MCF 10A (cell line): ENCODE data around the gene FAM193B. TPM values are rescaled to one million over a fixed set of nuclear protein-coding genes. Genes with fewer than 3 reads are reported as not detected.
A peak's percentile ranks its signal among the peaks of the same experiment; 100 is the strongest.

Experiments used
- Bru-seq: library from RNA; stranded (reverse); fragments of 400-500 nt; gene quantifications from one replicate; lab custom pipeline; 2021; lab: Mats Ljungman, UMichigan
- BruChase-seq, 2 experiments: library from RNA; stranded (reverse); fragments of 400-500 nt; gene quantifications; one replicate each; lab custom pipeline; 2021; lab: Mats Ljungman, UMichigan
- BruUV-seq: library from RNA; stranded (reverse); fragments of 400-500 nt; replicated peaks from 2 replicates; lab custom pipeline; 2021; lab: Mats Ljungman, UMichigan
- CTCF ChIA-PET: fragments of 300-600 bp; sonication (Branson Sonifier 250); formaldehyde crosslinking; extraction: SDS; loops from one replicate; lab custom pipeline; 2021; ENCODE audit warnings: antibody characterized with exemption, inconsistent platforms; lab: Yijun Ruan, JAX
- POLR2A ChIA-PET: fragments of 300-600, 350-650 bp; sonication (Branson Sonifier 250); formaldehyde crosslinking; extraction: SDS; loops from one replicate; lab custom pipeline; 2020; ENCODE audit warnings: antibody characterized with exemption, inconsistent platforms; lab: Yijun Ruan, JAX
- DNase-seq: peaks from one replicate; pipeline ENCODE4 v3.0.0-alpha.2; 2018; ENCODE audit not compliant: unreplicated experiment
- H3K27ac Mint-ChIP-seq: one replicate; pipeline ENCODE4 v1.8.0; 2022; ENCODE audit warnings: mild to moderate bottlenecking, low read depth, mixed read lengths; ENCODE audit not compliant: unreplicated experiment
- H3K27me3 Mint-ChIP-seq: one replicate; pipeline ENCODE4 v1.8.0; 2022; ENCODE audit warnings: mixed read lengths; ENCODE audit not compliant: insufficient read depth, unreplicated experiment
- H3K36me3 Mint-ChIP-seq: one replicate; pipeline ENCODE4 v1.8.0; 2022; ENCODE audit warnings: mild to moderate bottlenecking, moderate library complexity, mixed read lengths; ENCODE audit not compliant: insufficient read depth, unreplicated experiment
- H3K4me1 Mint-ChIP-seq: one replicate; pipeline ENCODE4 v1.8.0; 2022; ENCODE audit warnings: mixed read lengths; ENCODE audit not compliant: insufficient read depth, unreplicated experiment
- H3K4me3 Mint-ChIP-seq: one replicate; pipeline ENCODE4 v1.8.0; 2022; ENCODE audit warnings: mild to moderate bottlenecking, moderate library complexity, mixed read lengths; ENCODE audit not compliant: unreplicated experiment
- H3K9me3 Mint-ChIP-seq: one replicate; pipeline ENCODE4 v1.8.0; 2022; ENCODE audit warnings: mixed read lengths; ENCODE audit not compliant: unreplicated experiment
- intact Hi-C: fragments of 100-400 bp; cut with micrococcal nuclease; formaldehyde crosslinking; loops from 2 replicates; pipeline ENCODE4 v1.14.1; 2022
- long read RNA-seq: library from polyadenylated mRNA; stranded (forward); transcript quantifications from one replicate; pipeline ENCODE4 v2.0.0, GENCODE V29; 2022
- total RNA-seq: library from RNA; stranded (reverse); gene quantifications from 2 replicates; pipeline ENCODE4 v1.2.3, GENCODE V29; 2022
- TF ChIP-seq, protein P1 (sequence below): fragments of 200-600 bp; IDR thresholded peaks from one replicate; pipeline ENCODE4 v1.8.0; 2022; ENCODE audit warnings: antibody characterized with exemption, mild to moderate bottlenecking; ENCODE audit not compliant: unreplicated experiment

FAM193B gene
- 73.5 and 80.4 TPM in 2 replicates for total RNA-seq
- Bru-seq, nascent RNA: percentile 81 among the genes with signal in this experiment
- BruChase-seq, experiment 1, labeled RNA remaining after a 6-hour chase: percentile 76 among the genes with signal in this experiment
- percentile 88 among the genes with signal in this experiment for BruChase-seq, experiment 2, labeled RNA remaining after a 2-hour chase
- long read RNA-seq, partial matches to known transcripts: 12 of 58 reads
- long read RNA-seq, other reads (novel, unspliced or antisense): 44 of 58 reads

DNA sequence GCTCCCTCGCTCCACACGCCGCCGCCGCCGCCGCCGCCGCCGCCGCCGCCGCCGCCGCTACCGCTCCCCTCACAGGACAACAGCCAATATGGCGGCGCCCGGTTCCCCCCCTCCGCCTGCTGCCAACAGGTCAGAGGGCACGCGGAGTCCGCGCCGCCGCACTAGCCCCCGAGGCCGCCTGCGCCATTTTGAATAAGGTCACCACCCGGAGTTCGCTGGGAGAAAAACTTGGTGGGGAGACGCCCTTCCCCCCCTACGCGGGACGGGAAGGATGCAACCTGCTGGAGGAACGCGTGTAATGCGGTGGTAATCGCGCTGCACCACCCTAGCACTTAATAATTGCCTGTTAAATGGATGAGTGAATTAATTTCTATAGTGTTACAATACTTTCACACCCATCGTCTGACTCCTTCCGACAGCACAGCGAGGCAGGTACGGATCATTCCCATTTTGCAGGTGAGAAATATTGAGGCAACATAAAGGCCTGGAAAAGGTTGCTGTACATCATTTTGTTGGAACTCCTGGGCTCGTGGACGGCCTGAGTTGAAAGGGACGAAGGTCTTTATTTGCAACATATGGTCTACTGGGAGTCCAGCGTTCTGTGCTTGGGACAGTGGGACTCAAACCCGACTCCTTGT, at the start of gene FAM193B:
Gene FAM193B, minus strand, starts transcription at position 90 of the 638 bp plus-strand sequence. CDS start 105 bp downstream, outside the sequence.
- no TSS peak for BruUV-seq
- TF ChIP-seq, protein P1, sequence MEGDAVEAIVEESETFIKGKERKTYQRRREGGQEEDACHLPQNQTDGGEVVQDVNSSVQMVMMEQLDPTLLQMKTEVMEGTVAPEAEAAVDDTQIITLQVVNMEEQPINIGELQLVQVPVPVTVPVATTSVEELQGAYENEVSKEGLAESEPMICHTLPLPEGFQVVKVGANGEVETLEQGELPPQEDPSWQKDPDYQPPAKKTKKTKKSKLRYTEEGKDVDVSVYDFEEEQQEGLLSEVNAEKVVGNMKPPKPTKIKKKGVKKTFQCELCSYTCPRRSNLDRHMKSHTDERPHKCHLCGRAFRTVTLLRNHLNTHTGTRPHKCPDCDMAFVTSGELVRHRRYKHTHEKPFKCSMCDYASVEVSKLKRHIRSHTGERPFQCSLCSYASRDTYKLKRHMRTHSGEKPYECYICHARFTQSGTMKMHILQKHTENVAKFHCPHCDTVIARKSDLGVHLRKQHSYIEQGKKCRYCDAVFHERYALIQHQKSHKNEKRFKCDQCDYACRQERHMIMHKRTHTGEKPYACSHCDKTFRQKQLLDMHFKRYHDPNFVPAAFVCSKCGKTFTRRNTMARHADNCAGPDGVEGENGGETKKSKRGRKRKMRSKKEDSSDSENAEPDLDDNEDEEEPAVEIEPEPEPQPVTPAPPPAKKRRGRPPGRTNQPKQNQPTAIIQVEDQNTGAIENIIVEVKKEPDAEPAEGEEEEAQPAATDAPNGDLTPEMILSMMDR: no peak
- H3K4me1 Mint-ChIP-seq: peaks cover 22% of the 10 kb centered on the region
- peak within 1 kb of the TSS; percentile 84 for H3K4me3 Mint-ChIP-seq
- intact Hi-C loops: loop anchor here (1.0 to 2.0 kb wide), 2 partner anchors 8 to 38 kb away; partner anchors contain the start of gene DDX41
- H3K9me3 Mint-ChIP-seq: no peaks in the 10 kb centered on the region
- peak within 1 kb of the TSS; percentile 63 for H3K27ac Mint-ChIP-seq
- peaks cover 32% of the 10 kb centered on the region for H3K36me3 Mint-ChIP-seq
- DNase-seq: peak; percentile 95
- no peaks in the 10 kb centered on the region for H3K27me3 Mint-ChIP-seq
- CTCF ChIA-PET: no interaction called here
- POLR2A ChIA-PET: interaction anchor here (0.7 to 2.3 kb wide), 6 partner anchors 10 to 45 kb away, joined by 3 to 16 read pairs (median 8); partner anchors contain the start of genes B4GALT7 and TMED9

DNA sequence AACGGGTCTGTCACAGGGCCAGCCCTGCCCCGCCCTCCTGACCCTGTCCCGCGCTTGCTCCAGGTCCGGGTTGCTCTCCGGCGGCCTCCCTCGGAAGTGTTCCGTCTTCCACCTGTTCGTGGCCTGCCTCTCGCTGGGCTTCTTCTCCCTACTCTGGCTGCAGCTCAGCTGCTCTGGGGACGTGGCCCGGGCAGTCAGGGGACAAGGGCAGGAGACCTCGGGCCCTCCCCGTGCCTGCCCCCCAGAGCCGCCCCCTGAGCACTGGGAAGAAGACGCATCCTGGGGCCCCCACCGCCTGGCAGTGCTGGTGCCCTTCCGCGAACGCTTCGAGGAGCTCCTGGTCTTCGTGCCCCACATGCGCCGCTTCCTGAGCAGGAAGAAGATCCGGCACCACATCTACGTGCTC, 49.8 kb upstream of the FAM193B start:
- peaks cover 25% of the 10 kb centered on the region for H3K4me1 Mint-ChIP-seq
- no TSS peak for BruUV-seq
- no peak overlapping the region for H3K4me3 Mint-ChIP-seq
- intact Hi-C loops: loop anchor here (10.0 kb wide), 1 partner anchor 561 kb away; no protein-coding TSS in a partner anchor
- peaks cover 30% of the 10 kb centered on the region for H3K36me3 Mint-ChIP-seq
- POLR2A ChIA-PET: no interaction called here
- TF ChIP-seq, protein P1: no peak
- DNase-seq: no peak
- H3K27ac Mint-ChIP-seq: no peak overlapping the region
- CTCF ChIA-PET: interaction anchor here (0.8 to 1.0 kb wide), 2 partner anchors 15 to 43 kb away, joined by 3 read pairs; no protein-coding TSS in a partner anchor
- H3K27me3 Mint-ChIP-seq: no peaks in the 10 kb centered on the region
- H3K9me3 Mint-ChIP-seq: no peaks in the 10 kb centered on the region

DNA sequence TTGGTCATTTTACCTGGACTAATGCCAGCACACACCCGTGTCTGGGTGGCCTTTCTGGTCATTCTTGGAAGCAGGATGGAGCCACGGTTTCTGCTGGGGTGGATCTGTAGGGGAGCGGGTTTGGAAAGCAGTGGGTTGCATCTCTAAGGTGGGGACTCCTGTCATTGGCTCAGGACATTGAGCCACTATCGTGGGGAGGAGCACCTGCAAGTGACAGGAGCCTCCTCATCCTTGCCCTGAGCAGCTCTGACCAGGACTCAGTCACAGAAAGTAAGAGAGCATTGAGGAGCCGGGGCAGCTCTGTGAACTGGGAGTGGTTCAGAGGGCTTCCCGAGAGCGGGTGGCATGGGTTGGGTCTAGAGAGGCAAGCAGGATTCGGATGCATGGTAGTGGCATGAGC, 49.3 kb upstream of the FAM193B start:
- no TSS peak for BruUV-seq
- no peaks in the 10 kb centered on the region for H3K27me3 Mint-ChIP-seq
- no peak overlapping the region for H3K4me3 Mint-ChIP-seq
- ChIA-PET POLR2A (interaction anchor here (1.7 kb wide), 1 partner anchor 8 kb away, joined by 6 read pairs; no protein-coding TSS in a partner anchor), CTCF (interaction anchor here (0.7 to 1.1 kb wide), 3 partner anchors 60 to 559 kb away, joined by 3 to 6 read pairs (median 4); no protein-coding TSS in a partner anchor)
- intact Hi-C loops: loop anchor here (10.0 kb wide), 1 partner anchor 561 kb away; no protein-coding TSS in a partner anchor
- no peaks in the 10 kb centered on the region for H3K9me3 Mint-ChIP-seq
- peaks cover 30% of the 10 kb centered on the region for H3K4me1 Mint-ChIP-seq
- TF ChIP-seq, protein P1: no peak
- peaks cover 25% of the 10 kb centered on the region for H3K36me3 Mint-ChIP-seq
- no peak overlapping the region for H3K27ac Mint-ChIP-seq
- DNase-seq: no peak

DNA sequence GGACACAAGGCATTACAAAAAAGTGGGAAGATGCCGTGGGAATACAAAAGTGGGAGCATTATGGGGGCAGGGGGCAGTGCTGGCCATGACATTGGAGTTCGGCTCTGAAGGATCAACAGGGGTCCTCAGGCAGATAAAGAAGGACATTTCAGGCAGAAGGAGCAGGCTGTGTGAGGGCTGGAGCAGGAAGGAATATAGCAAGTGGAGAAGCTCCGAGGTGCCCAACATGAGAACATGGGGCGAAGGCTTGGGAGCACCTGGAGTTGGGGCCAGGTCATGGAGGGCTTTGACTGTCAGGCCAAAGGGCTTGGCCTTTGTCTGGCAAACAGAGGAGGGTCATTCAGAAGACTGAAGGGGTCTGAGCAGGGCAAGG, 48.1 kb upstream of the FAM193B start:
- no peak overlapping the region for H3K4me3 Mint-ChIP-seq
- intact Hi-C loops: loop anchor here (10.0 kb wide), 1 partner anchor 562 kb away; no protein-coding TSS in a partner anchor
- peaks cover 22% of the 10 kb centered on the region for H3K36me3 Mint-ChIP-seq
- no peak overlapping the region for H3K27ac Mint-ChIP-seq
- no peaks in the 10 kb centered on the region for H3K27me3 Mint-ChIP-seq
- no TSS peak for BruUV-seq
- ChIA-PET POLR2A (interaction anchor here (1.4 to 1.7 kb wide), 2 partner anchors 9 to 49 kb away, joined by 6 to 7 read pairs; no protein-coding TSS in a partner anchor), CTCF (interaction anchor here (0.7 to 1.6 kb wide), 4 partner anchors 20 to 101 kb away, joined by 3 to 6 read pairs (median 3); no protein-coding TSS in a partner anchor)
- no peak for DNase-seq
- TF ChIP-seq, protein P1: no peak
- no peaks in the 10 kb centered on the region for H3K9me3 Mint-ChIP-seq
- H3K4me1 Mint-ChIP-seq: peaks cover 35% of the 10 kb centered on the region
